Islet precursor cell (in vitro differentiated cells): Measurements from ENCODE around the gene ARHGEF17.

Source experiments
- DNase-seq: peaks from one replicate; pipeline ENCODE4 v3.0.0-alpha.2; 2018

Gene ARHGEF17

DNA sequence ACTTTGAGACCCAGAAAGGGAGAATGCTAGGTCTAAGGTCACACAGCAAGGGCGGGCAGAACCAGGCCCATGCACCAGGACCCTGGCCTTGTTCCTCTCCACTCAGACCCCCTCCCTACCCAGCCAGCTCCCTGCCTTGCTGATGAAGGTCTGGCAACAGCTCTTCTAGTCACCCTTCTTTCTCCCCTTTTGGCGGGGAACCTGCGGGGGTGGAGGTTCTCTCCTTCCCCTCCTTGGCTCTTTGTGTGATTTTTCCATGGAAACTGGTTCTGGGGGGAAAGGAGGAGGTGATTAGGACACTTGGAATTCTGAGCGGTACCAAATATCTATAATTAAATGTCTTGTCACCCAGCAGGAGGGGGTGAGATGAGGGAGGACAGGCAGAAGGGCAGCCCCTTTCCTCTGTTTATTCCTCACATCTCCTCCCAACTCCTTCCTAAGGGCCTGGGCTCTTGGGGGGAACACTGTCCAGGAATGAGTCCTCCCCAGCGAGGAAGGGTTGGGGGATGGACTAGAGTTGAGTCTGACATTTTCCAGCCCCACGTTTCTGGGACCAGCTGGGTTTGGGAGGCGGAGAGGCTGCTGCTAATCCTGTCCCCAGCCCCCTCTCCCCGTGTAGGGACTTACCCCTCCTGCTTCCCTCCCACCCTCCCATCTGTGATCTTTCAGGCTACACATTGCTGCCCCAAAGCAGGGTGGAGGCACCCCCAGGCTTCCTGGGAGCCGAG, 7.4 kb downstream of the ARHGEF17 start:
- DNase-seq: no peak

DNA sequence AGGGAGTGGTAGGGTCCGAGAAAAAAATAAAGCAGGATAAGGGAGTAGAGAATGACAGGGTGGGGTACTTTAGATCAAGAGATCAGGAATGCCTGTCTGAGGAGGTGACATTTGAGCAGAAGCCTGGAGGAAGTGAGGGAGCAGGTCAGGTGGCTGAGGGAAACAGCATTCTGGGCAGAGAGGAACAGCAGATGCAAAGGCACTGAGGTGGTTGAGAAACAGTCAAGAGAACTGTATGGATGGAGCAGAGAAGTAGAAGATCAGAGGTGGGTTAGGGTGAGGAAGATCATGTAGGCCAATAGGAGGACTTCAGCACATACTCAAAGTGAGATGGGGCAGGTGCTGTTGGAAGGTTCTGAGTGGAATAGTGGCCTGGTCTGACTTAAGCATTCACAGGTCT, 8.3 kb downstream of the ARHGEF17 start:
- no peak for DNase-seq

DNA sequence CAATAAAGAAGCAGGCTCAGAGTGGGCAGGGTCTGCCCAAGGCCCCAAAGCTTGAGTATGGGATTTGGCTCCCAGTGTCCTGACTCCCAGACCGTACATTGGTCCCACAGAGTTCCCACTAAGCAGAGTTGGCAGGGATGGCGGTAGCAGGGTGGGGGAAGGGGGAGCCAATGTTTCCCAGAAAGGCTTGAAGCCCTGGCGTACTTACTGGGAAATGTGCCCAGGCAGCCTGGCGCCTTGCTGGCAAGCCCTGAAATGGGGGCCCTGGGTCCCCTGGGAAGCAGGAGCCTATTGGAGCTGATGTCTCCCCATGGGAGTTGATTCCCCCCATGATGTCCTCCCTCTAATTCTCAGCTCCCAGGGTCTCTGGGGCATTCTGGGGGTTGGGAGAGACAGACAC, 9.3 kb downstream of the ARHGEF17 start:
- DNase-seq: no peak

DNA sequence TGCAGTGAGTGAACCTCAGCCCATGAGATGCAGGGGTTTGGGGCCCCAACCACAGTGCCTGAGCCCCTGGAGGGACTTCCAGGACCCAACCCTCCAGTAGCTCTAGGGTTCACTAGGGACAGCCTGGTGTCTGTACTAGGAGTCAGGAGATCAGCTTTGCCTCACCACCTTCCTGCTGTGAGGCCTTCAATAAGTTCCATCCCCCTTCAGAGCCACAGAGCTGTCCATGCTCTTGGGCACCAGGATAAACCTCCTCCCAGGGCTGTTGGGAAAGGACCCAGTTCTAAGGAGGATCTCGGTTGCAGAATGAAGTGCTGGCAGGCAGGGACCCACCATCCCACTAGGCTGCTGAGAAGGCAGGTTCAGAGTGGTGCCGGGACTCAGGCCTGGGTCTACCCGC, 9.7 kb downstream of the ARHGEF17 start:
- DNase-seq: no peak

DNA sequence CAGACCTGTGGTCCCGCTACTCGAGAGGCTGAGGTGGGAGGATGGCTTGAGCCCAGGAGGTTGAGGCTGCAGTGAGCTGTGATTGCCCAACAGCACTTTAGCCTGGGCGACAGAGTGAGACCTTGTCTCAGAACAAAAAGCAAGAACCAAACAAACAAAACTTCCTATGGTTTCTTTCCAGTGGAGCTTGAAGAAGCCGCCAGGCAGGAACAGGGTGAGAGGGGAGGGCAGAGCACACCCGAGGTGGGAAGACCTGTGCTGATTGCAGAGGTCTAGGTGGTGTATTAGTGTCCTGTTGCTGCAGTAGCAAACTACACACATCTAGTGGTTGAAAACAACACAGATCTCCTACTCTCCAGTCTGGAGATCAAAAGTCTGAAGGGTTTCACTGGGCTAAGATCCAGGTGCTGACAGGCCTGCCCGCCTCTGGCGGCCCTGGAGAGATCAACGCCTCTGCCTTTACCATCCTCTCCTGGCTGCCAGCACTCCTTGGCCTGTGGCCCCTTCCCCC, 10.5 kb downstream of the ARHGEF17 start:
- no peak for DNase-seq

DNA sequence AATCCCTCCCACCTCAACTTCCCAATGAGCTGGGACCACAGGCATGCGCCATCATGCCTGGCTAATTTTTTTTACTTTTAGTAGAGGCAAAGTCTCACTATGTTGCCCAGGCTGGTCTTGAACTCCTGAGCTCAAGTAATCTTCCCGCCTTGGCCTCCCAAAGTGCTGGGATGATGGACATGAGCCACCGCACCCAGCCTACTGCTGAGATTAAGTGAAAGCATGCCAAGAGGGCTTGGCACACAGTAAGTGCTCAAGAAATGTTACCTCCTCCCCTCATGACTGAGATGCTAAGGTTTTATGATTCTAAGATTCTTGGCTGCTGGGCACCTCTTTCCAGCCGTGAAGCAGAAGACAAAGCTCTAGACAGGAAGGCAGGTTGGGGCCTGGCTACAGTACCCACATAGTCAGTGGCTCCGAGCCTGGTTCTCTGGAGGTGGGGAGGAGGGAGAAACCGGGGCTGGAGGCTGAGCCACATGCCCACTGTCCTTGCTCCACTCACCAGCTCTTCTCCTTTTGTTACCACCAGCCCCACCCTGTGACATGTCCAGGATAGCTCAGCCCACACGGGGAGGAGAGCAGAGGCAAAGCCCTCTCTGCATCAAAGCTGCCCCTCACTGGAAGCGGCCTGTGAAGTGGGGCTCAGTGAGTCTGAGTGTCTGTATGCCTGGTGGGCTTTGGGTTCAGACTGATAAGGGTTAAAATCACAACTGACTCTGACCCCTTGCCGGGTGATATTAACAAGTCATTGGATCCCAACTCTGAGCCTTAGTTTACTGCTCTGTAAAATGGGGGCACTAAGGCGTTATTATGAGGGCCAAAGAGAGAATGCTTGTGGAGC, 12.9 kb downstream of the ARHGEF17 start:
- no peak for DNase-seq

DNA sequence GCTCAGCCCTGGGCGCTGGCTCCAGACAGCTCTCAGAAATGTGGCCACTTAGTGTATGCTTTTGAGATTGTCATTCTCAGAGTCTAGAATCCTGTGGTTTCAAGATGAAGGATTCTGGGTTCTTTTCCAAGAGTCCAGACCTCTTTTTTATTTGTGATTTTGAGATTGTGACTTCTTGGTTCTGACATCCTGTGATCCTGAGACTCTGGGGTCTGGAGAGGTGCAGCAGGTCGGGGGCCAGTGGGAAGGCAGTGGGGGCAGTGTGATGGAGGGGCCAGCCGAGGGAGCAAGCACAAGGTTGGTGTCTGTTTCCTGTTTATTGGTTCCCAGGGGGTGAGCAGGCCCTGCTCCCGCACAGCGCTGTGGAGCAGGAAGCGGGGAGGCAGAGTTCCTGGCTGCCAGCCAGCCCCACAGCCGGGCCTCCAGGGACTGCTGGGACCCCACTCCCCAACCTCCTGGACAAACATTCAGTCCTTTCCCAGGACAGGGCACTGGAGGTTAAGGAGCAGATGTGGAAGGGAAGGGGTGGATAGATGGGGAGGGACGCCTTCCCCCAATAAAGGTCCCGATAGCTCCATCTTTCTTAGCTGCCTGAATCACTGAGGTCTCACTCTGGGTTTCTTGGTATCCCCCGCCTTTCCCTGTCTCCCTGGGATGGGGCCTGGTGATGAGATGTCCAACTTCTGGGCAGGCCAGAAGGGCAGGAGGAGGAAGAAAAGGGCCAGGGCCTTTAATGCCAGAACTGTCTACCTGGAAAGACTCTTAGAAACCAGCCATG, 13.7 kb downstream of the ARHGEF17 start:
- DNase-seq: no peak

DNA sequence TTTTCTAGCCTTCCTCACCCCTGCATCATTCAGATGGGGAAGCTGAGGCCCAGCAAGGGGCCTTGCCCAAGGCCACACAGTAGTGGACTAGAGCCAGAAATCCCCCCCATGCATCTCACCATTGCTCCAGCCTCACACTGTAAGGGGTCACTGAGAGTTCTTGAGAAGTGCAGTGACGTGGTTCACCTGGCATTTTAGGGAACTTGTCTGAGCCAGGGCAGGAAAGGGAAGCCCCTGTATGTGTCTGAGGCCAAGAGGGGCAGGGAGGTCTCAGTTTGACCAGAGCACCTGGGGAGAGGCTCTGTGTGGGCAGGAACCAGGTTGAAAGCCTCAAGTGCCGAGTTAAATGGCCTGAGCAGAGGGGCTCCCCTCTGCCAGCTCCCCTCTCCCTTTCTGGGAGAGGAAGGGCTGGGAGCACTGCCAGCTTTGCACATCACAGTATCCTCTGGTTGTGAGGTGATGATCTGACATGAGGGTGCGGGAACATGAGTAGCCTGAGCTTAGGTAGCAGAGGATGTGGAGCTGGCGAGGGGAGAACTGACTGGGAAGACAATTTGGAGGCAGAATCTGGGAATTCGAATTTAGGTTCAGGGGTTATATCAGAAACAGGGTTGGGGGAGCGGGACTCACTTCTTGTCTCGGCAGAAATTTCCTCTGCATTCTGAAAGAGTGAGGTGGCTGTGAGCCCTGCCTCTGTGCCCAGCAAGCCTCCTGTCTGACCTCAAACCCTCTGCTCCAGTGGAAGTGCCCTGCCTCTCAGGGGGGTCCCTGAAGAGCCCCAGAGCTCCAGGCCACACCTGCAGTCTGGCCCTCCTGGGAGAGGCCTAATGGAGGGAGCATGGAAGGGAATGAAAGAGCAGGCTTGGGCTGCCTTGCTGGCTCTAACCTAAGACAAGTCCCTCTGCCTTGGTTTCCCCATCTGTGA, 14.6 kb downstream of the ARHGEF17 start:
- no peak for DNase-seq

DNA sequence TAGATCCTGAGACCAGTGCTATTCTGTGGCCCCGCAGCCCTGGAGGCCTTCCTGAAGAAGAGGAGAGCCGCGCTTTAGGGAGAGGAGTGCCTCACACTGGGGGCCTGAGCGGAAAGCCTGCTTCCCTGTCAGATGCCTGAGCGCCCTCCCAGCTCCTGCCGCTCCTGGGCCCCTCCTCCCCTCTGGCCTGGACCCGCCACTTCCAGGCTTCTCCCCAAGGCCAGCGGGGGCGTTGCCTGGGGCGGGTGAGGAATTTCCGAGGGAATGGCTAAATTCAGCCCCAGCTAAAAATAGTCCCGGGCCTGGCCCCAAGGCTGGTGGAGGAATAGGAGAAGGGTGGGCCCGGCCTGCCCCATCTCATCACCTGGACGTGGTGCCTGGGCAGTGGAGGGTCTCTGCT, 15.4 kb downstream of the ARHGEF17 start:
- DNase-seq: peak; percentile 91

DNA sequence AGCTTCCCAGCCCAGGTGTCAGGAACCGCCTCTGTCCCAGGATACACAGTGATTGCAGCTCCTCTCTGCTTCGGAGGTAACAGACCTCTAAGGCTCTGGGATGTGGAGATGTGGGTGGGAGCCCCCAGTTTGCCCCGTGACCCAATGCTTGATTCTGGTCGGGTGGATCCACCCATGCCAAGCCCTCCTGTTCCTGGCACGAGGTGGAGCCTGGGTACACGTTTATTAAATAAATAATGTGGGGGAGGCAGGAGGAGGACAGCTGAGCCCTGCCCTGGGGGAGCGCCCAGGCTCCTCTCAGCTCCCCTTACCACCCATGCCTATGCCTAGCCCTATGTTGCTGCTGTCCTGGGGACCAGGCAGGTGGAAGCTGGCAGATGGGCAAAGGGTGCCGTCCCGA, 16.0 kb downstream of the ARHGEF17 start:
- DNase-seq: no peak

DNA sequence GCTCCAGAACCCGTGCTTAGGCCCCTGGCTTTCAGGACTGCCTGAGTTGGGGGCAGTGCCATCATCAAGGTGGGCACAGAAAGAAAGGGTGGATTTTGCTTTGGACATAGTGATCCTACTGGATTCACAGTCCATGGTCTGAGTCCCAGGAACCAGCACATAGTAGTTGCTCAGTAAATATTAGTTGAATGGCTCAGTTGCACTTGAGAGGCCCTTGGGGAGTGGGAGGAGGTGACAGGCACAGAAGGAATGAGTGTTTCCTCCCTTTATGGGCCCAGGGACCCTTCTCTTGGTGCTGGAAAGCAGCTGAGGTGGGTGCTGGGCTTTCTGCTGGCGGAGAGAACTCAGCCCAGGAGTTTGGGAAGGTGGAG, 16.6 kb downstream of the ARHGEF17 start:
- no peak for DNase-seq

DNA sequence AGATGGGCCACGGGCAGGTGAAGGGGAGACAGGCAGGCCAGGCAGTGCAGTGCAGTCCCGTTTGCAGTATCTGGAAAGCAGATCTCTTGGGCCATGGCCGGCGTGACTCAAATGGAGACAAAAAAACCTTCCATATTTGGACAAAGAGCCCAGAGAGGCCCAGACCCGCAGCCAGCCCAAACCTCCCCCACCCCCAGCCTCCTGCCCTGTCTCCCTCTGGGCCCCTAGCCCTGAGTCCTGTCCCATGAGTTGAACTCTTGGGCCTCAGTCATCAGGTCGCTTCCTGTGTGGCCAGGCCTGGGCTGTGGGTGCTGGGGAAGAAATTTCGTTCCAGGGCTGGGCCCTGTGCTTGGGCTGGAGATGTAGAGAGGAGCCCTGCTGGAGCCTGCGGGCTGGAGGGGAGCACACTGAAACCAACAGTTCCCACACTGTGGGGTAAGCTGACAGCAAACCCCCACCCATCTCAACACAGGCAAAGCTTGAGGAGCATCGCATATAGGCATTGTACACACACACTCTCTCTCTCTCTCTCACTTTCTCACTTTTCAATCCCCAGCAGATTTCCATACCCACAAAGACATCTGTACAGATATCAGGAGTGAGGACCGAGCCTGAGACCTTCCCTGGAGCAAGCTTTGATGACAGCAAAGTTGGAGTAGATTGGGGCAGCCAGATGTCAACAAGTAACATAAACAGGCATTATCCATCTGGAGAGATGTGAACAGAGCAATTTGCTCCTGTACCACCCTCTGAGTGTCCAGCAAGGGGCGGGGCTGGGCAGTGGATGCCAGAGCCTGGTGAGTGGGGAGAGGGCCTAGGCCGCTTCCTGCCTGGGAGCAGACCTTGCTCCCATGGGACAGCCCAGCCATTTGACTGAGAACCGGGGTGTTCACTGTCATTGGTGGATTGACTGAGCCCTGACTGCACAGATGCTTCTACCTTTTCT, 17.2 kb downstream of the ARHGEF17 start:
- DNase-seq: peak; percentile 88

DNA sequence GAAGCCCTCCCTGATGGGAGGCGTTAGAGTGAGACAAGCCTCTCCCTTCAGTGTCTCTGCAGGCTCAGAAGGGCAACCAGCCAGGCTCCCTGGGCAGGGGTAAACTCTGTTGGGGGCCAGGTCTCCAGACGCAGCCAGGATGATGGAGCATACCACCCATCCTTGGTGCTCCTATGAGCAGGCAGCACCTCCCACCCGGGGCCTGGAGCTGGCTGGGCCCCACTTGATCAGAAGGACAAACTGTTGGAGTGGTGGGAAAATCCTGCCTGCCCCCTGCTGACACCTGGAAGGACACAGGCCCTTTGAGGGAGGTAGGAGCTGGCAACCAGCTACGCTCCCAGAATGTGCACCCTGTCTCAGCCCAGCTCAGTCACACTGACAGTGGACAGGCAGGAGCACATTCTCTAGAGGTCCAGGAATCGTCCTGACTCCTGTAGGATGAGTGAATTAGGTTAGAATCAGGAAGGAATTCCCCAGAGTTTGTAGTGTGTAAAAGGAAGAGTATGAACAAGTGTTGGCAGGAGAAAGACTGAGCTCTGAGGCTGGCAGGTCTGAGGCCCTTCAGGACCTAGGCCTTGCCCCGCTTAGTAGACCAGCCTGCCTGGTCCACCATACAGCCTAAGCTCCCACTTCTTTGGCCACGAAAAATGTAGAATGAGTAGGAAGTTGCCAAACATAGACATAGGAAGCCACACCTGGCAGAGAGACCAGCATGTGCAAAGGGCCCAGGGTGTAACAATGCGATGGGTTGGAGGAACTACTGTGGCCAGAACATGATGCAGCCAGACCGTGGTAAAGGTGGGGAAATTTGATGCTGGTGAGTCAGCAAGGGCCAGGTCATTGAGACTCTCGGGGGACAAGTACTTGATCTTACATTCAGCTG, 19.1 kb downstream of the ARHGEF17 start:
- DNase-seq: no peak

DNA sequence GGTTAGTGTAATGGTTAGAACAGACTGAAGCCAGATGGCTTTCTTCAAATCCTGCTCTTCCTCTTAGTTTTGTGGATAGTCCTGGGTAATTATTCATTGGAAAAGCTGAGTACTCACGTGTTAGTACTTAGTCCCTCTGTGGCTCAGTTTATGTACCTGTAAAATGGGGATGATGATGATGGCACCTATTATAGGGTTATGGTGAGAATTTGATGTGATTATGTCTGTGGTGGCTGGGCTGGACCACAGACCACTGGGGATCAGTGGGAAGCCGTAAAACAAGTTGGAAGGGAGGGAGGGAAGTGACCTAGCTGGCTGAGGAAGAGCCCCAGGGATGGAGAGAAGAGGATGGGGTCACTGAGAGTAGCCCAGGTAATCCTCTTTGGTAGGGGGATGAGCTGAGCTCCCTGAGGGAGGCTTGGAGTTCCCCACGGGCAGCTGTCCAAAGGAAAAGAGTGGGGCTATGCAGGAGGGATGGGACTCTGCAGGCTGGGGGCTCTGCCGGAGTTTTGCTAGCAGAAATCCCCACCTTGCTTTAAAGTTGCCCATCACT, 19.8 kb downstream of the ARHGEF17 start:
- DNase-seq: no peak

DNA sequence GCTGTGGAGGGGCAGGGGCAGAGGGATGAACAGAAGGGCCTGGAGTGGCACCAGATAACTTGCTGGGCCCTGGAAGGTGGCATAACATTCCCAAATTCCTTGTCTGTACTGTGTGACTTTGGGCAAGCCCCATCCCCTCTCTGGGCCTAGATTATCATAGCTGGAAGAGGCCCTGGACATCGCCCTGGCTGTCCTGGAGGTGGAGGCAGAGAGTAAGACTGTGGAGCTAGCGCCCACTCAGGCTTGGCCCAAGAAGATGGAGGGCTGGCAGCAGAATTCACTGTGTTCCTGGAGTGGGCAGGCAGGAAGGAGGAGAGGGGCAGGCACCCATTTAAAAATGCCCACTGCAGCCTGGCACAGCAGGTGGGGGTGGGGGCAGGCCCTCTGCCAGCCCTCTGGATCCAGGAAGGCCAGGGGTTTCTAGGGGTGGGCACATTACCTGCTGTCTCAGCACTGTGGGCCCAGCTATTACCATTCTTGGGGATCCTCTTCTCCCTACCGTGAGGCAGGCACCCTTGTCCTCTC, 22.6 kb downstream of the ARHGEF17 start:
- peak; percentile 82 for DNase-seq

DNA sequence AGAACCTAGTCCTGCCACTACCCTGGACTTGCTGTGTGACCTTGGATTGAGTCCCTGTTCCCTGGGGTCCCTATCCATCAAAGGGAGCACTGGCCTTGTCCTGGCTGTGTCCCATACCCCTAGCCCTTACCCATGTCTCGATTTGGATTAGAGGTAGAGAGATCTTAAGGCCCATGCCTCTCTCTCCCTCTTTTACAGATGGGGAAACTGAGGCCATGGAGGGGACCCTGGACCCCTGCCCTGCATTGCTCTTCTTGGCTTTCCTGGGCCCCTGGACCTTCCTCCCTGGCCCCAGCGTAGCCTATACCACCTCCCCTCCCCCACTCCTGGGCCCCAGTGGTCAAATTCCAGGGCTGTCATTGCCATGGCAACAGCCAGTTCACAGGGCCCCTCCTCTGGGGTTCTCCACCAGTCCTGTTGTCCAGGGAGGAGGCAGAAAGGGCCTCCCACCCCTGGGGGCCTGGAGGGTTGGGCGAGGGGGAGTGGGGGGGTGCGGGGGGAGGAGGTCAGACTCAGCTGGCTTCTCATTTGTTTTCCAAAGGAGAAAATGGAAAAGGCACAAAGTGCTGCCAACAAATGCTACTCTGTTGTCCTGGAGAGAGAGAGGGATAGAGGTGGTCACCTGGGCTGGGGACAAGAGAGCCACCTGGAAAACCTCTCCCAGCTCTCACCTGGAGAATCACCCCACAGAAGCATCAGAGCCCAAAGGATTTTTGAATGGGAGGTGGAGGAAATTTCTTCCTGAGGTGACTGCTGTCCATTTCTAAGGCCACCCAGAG, 23.3 kb downstream of the ARHGEF17 start:
- DNase-seq: peak; percentile 91

DNA sequence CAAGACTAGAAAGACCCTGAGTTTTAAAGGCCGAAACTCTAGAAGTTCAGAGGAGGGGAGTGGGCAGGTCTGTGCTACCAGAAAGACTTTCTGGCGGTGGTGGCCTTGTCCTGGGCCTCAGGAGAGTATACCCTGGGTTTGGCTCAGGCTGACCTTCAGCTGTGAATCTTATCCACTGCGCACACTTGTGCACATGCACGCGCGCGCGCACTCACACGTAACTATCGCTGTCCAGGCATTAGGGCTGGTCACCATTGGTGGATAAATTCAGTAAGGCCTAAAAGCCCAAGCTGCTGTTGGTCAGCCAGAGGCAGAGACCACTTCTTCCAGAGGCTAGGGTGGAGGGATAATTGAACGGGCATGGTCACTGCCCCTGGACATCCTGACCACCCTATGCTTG, 25.1 kb downstream of the ARHGEF17 start:
- DNase-seq: no peak

DNA sequence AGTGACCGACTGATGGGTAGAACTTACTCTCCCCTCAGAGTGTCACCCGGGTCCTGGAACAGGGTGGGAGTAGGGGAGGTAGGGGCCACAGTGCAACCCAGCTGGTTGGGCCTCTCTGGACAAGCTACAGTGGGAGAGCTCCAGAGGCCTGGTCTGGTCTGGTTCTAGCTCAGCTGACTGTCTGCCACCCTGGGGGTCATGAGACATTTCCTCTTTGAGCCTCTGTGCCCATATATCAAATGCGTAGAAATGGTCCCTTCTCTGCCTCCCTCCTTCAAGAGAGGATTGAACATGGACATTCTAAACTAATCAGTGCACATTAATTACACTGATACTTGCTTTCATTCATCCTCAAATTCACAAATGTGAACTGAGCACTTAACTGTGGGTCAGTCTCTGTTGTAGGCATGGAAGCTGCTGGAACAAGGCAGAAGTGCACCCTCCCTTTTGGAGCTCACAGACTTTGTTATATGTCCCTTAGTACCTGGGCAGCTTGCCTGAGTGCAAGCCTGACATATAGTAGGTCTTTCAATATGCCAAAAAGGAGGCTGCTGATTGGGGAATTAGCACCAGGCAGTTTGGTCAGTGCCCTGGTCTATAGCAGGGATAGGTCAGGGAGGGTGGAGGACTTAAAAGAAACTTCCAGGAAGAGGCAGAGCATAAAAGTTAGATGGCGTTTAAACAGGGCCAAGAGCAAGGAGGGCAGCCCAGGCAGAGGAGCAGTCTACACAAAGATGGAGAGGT, 25.7 kb downstream of the ARHGEF17 start:
- DNase-seq: no peak
